HCT116 (cell line): ENCODE results near the gene LRP1. TPM values are rescaled to one million over a fixed set of nuclear protein-coding genes. Genes with fewer than 3 reads are reported as not detected.
A peak's percentile ranks its signal among the peaks of the same experiment; 100 is the strongest.

Experiments
- ATAC-seq: fragments of 200-7000 bp; cut with Tn5 transposase; 2 replicates; pipeline ENCODE4 v1.9.1; 2020; ENCODE audit warnings: mild to moderate bottlenecking, moderate library complexity
- BruUV-seq: library from RNA; stranded (reverse); fragments of 400-500 nt; replicated peaks from 2 replicates; lab custom pipeline; 2021; lab: Mats Ljungman, UMichigan
- CTCF ChIA-PET: fragments of 300-600 bp; sonication (Branson Sonifier 250); formaldehyde crosslinking; loops from one replicate; lab custom pipeline; 2021; ENCODE audit warnings: antibody characterized with exemption; lab: Charles Lee
- POLR2A ChIA-PET: fragments of 300-600, 350-600 bp; sonication (Branson Sonifier 250); formaldehyde crosslinking; loops from one replicate; lab custom pipeline; 2021; ENCODE audit warnings: antibody characterized with exemption; lab: Charles Lee
- RAD21 ChIA-PET, 2 experiments: fragments of 300-600 bp; sonication (Branson Sonifier 250); formaldehyde crosslinking; loops; one replicate each; lab custom pipeline; 2023; ENCODE audit warnings: low total read pairs in 2 of 2; ENCODE audit not compliant: uncharacterized antibody in 2 of 2, unreplicated experiment in 2 of 2, low non-redundant PET in 1 of 2; lab: Charles Lee
- DNase-seq: peaks from one replicate; pipeline ENCODE4 v3.0.0-alpha.2; 2010; ENCODE audit warnings: low read depth, low spot score
- H2AFZ ChIP-seq: fragments of 200-600 bp; shearing (Covaris generic), sonication (generic); 2 replicates; pipeline ENCODE4 v1.6.1; 2017; ENCODE audit warnings: low read depth, mixed run types, mixed read lengths, antibody characterized with exemption, low read length; ENCODE audit not compliant: poor library complexity, severe bottlenecking
- H3K27ac ChIP-seq: 2 replicates; pipeline ENCODE4 v1.5.1; 2012; ENCODE audit warnings: low read depth, low read length
- H3K27me3 ChIP-seq: fragments of 200-600 bp; sonication (generic); 2 replicates; pipeline ENCODE4 v1.6.1; 2016; ENCODE audit warnings: mixed run types, low read length, mixed read lengths; ENCODE audit not compliant: insufficient read depth
- H3K36me3 ChIP-seq, 2 experiments: fragments of 200-500 bp in 1 of 2; fragments of 200-600 bp in 1 of 2; sonication (Bioruptor generic) in 1 of 2; sonication (generic) in 1 of 2; 2 replicates each; pipeline versions ENCODE4 v1.5.1 to v1.6.1; 2014 to 2016; ENCODE audit warnings: low read length in 2 of 2, inconsistent platforms in 1 of 2, mixed read lengths in 1 of 2, mixed run types in 1 of 2; ENCODE audit not compliant: insufficient read depth in 2 of 2, control insufficient read depth in 1 of 2
- H3K4me1 ChIP-seq, 2 experiments: fragments of 200-600 bp in 1 of 2; sonication (generic) in 1 of 2; 2 replicates each; pipeline versions ENCODE4 v1.5.1 to v1.6.1; 2012 to 2017; ENCODE audit warnings: low read length in 2 of 2, inconsistent platforms in 1 of 2, mild to moderate bottlenecking in 1 of 2, mixed read lengths in 1 of 2, mixed run types in 1 of 2, moderate library complexity in 1 of 2; ENCODE audit not compliant: insufficient read depth in 2 of 2, control insufficient read depth in 1 of 2
- H3K4me2 ChIP-seq: fragments of 200-600 bp; sonication (generic); 2 replicates; pipeline ENCODE4 v1.6.1; 2017; ENCODE audit warnings: mixed run types, low read length, mixed read lengths
- H3K4me3 ChIP-seq, 2 experiments: fragments of 200-600 bp in 1 of 2; sonication (generic) in 1 of 2; replicated peaks in 1 of 2; 2 replicates each; pipeline ENCODE4 v1.5.1; 2011 to 2016; ENCODE audit warnings: low read length in 2 of 2, control low read depth in 1 of 2, low read depth in 1 of 2, mild to moderate bottlenecking in 1 of 2, mixed read lengths in 1 of 2, mixed run types in 1 of 2
- H3K79me2 ChIP-seq: fragments of 200-600 bp; sonication (generic); 2 replicates; pipeline ENCODE4 v1.6.1; 2017; ENCODE audit warnings: mild to moderate bottlenecking, mixed run types, low read length, moderate library complexity, mixed read lengths; ENCODE audit not compliant: insufficient read depth
- H3K9ac ChIP-seq: fragments of 200-600 bp; sonication (generic); 2 replicates; pipeline ENCODE4 v1.6.1; 2016; ENCODE audit warnings: low read length, mixed read lengths
- H3K9me2 ChIP-seq: fragments of 200-600 bp; sonication (generic), shearing (Covaris generic); 2 replicates; pipeline ENCODE4 v1.6.1; 2017; ENCODE audit warnings: mixed run types, mild to moderate bottlenecking, moderate library complexity; ENCODE audit not compliant: insufficient read depth
- H3K9me3 ChIP-seq, 2 experiments: fragments of 200-500 bp in 1 of 2; fragments of 200-600 bp in 1 of 2; sonication (Bioruptor generic) in 1 of 2; sonication (generic) in 1 of 2; 2 replicates each; pipeline ENCODE4 v1.6.1; 2014 to 2017; ENCODE audit warnings: low read length in 2 of 2, mixed read lengths in 2 of 2, inconsistent platforms in 1 of 2, low read depth in 1 of 2, mild to moderate bottlenecking in 1 of 2, mixed run types in 1 of 2, moderate library complexity in 1 of 2; ENCODE audit not compliant: control insufficient read depth in 1 of 2, insufficient read depth in 1 of 2
- H4K20me1 ChIP-seq: fragments of 200-600 bp; sonication (generic), shearing (Covaris generic); 2 replicates; pipeline ENCODE4 v1.6.1; 2017; ENCODE audit warnings: mixed run types, mild to moderate bottlenecking, moderate library complexity; ENCODE audit not compliant: insufficient read depth
- CTCF ChIP-seq, 3 experiments: fragments of 200-600 bp in 1 of 3; sonication (generic) in 1 of 3; IDR thresholded peaks in 2 of 3; conservative IDR thresholded peaks in 1 of 3; 2 replicates each; pipeline ENCODE4 v1.5.1; 2012 to 2017; ENCODE audit warnings: low read depth in 2 of 3, low read length in 2 of 3, antibody characterized with exemption in 1 of 3, borderline replicate concordance in 1 of 3, control low read depth in 1 of 3, mild to moderate bottlenecking in 1 of 3, mixed read lengths in 1 of 3, mixed run types in 1 of 3, moderate library complexity in 1 of 3; ENCODE audit not compliant: insufficient read depth in 1 of 3
- EGR1 ChIP-seq: IDR thresholded peaks from 2 replicates; pipeline ENCODE4 v1.6.1; 2012; ENCODE audit warnings: low read depth
- EZH2phosphoT487 ChIP-seq: fragments of 200-600 bp; IDR thresholded peaks from 2 replicates; pipeline ENCODE4 v1.6.1; 2018; ENCODE audit warnings: antibody characterized with exemption, borderline replicate concordance
- RAD21 ChIP-seq: IDR thresholded peaks from 2 replicates; pipeline ENCODE4 v1.6.1; 2012; ENCODE audit warnings: low read depth, mild to moderate bottlenecking
- SP1 ChIP-seq: IDR thresholded peaks from 2 replicates; pipeline ENCODE4 v1.6.1; 2012; ENCODE audit warnings: low read depth
- YY1 ChIP-seq: IDR thresholded peaks from 2 replicates; pipeline ENCODE4 v1.6.1; 2011; ENCODE audit warnings: low read length, low read depth, moderate library complexity, mild to moderate bottlenecking; ENCODE audit not compliant: insufficient replicate concordance; ENCODE audit errors: extremely low read depth
- intact Hi-C: fragments of 100-400 bp; cut with micrococcal nuclease; formaldehyde crosslinking; loops from 2 replicates; pipeline ENCODE4 v1.10.0; 2022
- total RNA-seq: library from RNA; stranded (reverse); gene quantifications from one replicate; pipeline ENCODE4 v1.2.1, GENCODE V29; 2021; ENCODE audit not compliant: unreplicated experiment

LRP1 gene
- total RNA-seq, 1 experiment from 2014 or later: 12.0 TPM

DNA sequence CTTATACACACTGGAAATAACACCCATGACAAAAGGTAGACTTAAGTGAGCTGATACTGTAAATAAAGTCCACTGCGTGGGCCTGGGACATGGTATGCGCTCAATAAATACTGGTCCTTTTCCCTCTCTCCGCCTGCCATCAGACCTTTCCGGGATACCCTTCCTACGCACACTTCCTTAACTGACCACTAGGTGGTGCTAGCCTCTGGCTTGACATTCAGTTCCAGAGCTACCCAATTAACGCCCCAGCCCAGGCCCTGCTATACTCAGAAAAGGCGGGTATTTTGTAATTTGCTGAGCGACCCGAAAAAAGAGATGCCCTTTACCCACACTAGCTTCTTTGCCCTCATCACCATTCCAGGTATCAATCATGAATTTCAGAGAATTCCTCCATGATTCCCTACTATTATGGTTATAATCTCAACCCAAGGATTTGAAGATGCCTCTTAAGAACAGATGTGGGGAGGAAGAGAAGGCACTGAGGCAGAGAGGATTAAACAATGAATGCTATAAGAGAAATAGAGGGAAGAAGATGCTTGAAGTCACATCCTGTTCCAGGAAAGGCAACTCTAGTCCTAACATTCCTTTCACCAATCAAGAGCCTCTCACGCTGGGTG is 3.9 kb upstream of the LRP1 start:
- POLR2A ChIA-PET: interaction anchor here (1.1 to 1.2 kb wide), 2 partner anchors 13 to 51 kb away, joined by 3 read pairs; partner anchors contain the start of gene STAT6
- Histone ChIP-seq H3K4me3 (no peak overlapping the region), H3K79me2 (no peaks in the 10 kb centered on the region), H3K9ac (no peak overlapping the region), H4K20me1 (no peaks in the 10 kb centered on the region), H2AFZ (peak overlapping the region; percentile 82), H3K4me1 (peaks cover 9 to 27% of the 10 kb centered on the region in 2 experiments), H3K27ac (no peak overlapping the region), H3K9me2 (no peaks in the 10 kb centered on the region), H3K36me3 (no peaks in the 10 kb centered on the region), H3K27me3 (no peaks in the 10 kb centered on the region), H3K4me2 (no peak overlapping the region), H3K9me3 (peaks cover 6 to 7% of the 10 kb centered on the region in 2 experiments; a peak in 1 of 4 replicates)
- RAD21 ChIA-PET: interaction anchor here (0.9 to 1.1 kb wide), 3 partner anchors 49 to 52 kb away, joined by 3 to 7 read pairs (median 4); no protein-coding TSS in a partner anchor
- peak; percentile 56 for DNase-seq
- intact Hi-C loops: loop anchor here (1.0 to 10.0 kb wide), 3 partner anchors 49 to 120 kb away; no protein-coding TSS in a partner anchor
- ATAC-seq: peak; percentile 56
- TF ChIP-seq YY1 (peak; percentile 50), CTCF (IDR thresholded peaks at IDR 0.05 in 2 of 3, conservative IDR thresholded peaks at IDR 0.05 in 1 of 3; ENCODE audit: borderline replicate concordance in 1 of 3, insufficient read depth in 1 of 3, low read depth in 2 of 3, low read length in 2 of 3) (peak; percentile 88 to 94 (median 92)), SP1 (no peak), EZH2phosphoT487 (no peak), EGR1 (0 out of 2 replicates have a peak, but pooled peaks have one; percentile 12), RAD21 (peak; percentile 84)
- CTCF ChIA-PET: interaction anchor here (0.5 to 5.8 kb wide), 18 partner anchors 13 to 1443 kb away, joined by 3 to 44 read pairs (median 3); partner anchors contain the start of genes NAB2, NEMP1, SHMT2 and STAT6
- BruUV-seq: no TSS peak
